Measurements from ENCODE around the gene CNDP1.

The CNDP1 gene

GRCh38 chr18:74632351-74632679 is 98.0 kb downstream of the CNDP1 start:
- CTCF ChIA-PET, result no interaction called here
- no peak overlapping the region for H3K27ac ChIP-seq (ENCODE audit: extremely low read depth, low read depth, low read length)
- H3K4me3 ChIP-seq (ENCODE audit: low read depth, low read length), result no peak overlapping the region
- POLR2A ChIA-PET, result no interaction called here
- TF ChIP-seq ZNF560 (tag by site-specific recombination; IDR thresholded peaks at IDR 0.05; ENCODE audit: borderline replicate concordance) (no peak), ZNF701 (tag by site-specific recombination; IDR thresholded peaks at IDR 0.05) (no peak), MEIS1 (CRISPR knock-in tag; IDR thresholded peaks at IDR 0.05; ENCODE audit: borderline replicate concordance) (no peak), ZNF600 (tag by site-specific recombination; IDR thresholded peaks at IDR 0.05) (no peak), ZBTB21 (tag by site-specific recombination; IDR thresholded peaks at IDR 0.05) (no peak), ZNF785 (tag by site-specific recombination; IDR thresholded peaks at IDR 0.05) (no peak), ZNF610 (tag by site-specific recombination; IDR thresholded peaks at IDR 0.05; ENCODE audit: borderline replicate concordance) (no peak)
- TF ChIP-seq, protein P1, sequence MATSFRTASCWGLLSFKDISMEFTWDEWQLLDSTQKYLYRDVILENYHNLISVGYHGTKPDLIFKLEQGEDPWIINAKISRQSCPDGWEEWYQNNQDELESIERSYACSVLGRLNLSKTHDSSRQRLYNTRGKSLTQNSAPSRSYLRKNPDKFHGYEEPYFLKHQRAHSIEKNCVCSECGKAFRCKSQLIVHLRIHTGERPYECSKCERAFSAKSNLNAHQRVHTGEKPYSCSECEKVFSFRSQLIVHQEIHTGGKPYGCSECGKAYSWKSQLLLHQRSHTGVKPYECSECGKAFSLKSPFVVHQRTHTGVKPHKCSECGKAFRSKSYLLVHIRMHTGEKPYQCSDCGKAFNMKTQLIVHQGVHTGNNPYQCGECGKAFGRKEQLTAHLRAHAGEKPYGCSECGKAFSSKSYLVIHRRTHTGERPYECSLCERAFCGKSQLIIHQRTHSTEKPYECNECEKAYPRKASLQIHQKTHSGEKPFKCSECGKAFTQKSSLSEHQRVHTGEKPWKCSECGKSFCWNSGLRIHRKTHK (tag by site-specific recombination; IDR thresholded peaks at IDR 0.05), result no peak
- peaks cover 0 to 7% of the 10 kb centered on the region in 2 experiments; a peak in 2 of 3 replicates for H3K36me3 ChIP-seq (ENCODE audit: control insufficient read depth in 2 of 2, insufficient read depth in 1 of 2, low read length in 2 of 2)
- H3K4me1 ChIP-seq (ENCODE audit: control insufficient read depth, insufficient read depth, low read length), result no peaks in the 10 kb centered on the region
- no peaks in the 10 kb centered on the region for H3K9me3 ChIP-seq (ENCODE audit: control insufficient read depth, insufficient read depth, low read depth, low read length)

- Histone ChIP-seq H3K27ac (ENCODE audit: extremely low read depth, low read depth, low read length) (no peak overlapping the region), H3K9me3 (ENCODE audit: control insufficient read depth, insufficient read depth, low read depth, low read length) (no peaks in the 10 kb centered on the region), H3K4me3 (ENCODE audit: low read depth, low read length) (no peak overlapping the region), H3K4me1 (ENCODE audit: control insufficient read depth, insufficient read depth, low read length) (no peaks in the 10 kb centered on the region), H3K36me3 (ENCODE audit: control insufficient read depth in 2 of 2, insufficient read depth in 1 of 2, low read length in 2 of 2) (peaks cover 0 to 7% of the 10 kb centered on the region in 2 experiments; a peak in 2 of 3 replicates)
- ChIA-PET CTCF (no interaction called here), POLR2A (no interaction called here)
- TF ChIP-seq ZNF645 (tag by site-specific recombination; IDR thresholded peaks at IDR 0.05) (no peak), ZNF404 (tag by site-specific recombination; IDR thresholded peaks at IDR 0.05) (no peak)
Observed at GRCh38 chr18:74632856-74633255, 98.6 kb downstream of the CNDP1 start.

DNA sequence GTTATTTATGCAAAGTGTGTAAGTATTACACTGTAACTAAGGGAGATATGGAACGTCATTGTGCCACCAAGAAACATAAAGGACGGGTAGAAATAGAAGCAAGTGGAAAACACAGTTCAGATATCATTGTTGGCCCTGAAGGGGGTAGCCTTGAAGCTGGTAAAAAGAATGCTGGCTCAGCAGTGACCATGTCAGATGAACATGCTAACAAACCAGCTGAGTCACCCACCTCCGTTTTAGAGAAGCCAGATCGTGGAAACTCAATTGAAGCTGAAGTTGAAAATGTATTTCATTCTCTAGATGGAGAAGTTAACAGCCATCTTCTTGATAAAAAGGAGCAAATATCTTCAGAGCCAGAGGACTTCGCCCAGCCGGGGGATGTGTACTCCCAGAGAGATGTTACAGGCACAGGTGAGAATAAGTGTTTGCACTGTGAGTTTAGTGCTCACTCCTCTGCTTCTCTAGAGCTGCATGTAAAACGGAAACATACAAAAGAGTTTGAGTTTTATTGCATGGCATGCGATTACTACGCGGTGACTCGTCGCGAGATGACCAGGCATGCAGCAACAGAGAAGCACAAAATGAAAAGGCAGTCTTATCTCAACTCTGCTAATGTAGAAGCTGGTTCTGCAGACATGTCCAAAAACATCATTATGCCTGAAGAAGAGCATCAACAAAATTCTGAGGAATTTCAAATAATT is 99.5 kb downstream of the CNDP1 start:
- no peaks in the 10 kb centered on the region for H3K9me3 ChIP-seq (ENCODE audit: control insufficient read depth, insufficient read depth, low read depth, low read length)
- no peak overlapping the region for H3K4me3 ChIP-seq (ENCODE audit: low read depth, low read length)
- H3K27ac ChIP-seq (ENCODE audit: extremely low read depth, low read depth, low read length), result no peak overlapping the region
- no peak for TF ChIP-seq HOXA7 (CRISPR knock-in tag; IDR thresholded peaks at IDR 0.05; ENCODE audit: borderline replicate concordance)
- TF ChIP-seq ZNF174 (tag by site-specific recombination; IDR thresholded peaks at IDR 0.05), result no peak
- TF ChIP-seq SP7 (tag by site-specific recombination; IDR thresholded peaks at IDR 0.05), result no peak
- TF ChIP-seq ZNF426 (tag by site-specific recombination; IDR thresholded peaks at IDR 0.05), result no peak
- no peak for TF ChIP-seq KLF17 (tag by site-specific recombination; IDR thresholded peaks at IDR 0.05)
- no peak for TF ChIP-seq ZNF561 (tag by site-specific recombination; IDR thresholded peaks at IDR 0.05; ENCODE audit: borderline replicate concordance)
- H3K4me1 ChIP-seq (ENCODE audit: control insufficient read depth, insufficient read depth, low read length), result no peaks in the 10 kb centered on the region
- H3K36me3 ChIP-seq (ENCODE audit: control insufficient read depth in 2 of 2, insufficient read depth in 1 of 2, low read length in 2 of 2), result peaks cover 0 to 7% of the 10 kb centered on the region in 2 experiments; a peak in 2 of 3 replicates
- CTCF ChIA-PET, result interaction anchor here (1.2 kb wide), 1 partner anchor 25 kb away, joined by 3 read pairs; no protein-coding TSS in a partner anchor
- POLR2A ChIA-PET, result no interaction called here

All from HEK293 (cell line).